GM12872 (cell line): ENCODE results near the gene KCTD3.

Source experiments
- TF ChIP-seq, protein P1 (sequence below): IDR thresholded peaks from 3 replicates; pipeline ENCODE4 v1.5.1; 2011; ENCODE audit warnings: low read depth, mild to moderate bottlenecking, low read length, moderate library complexity; ENCODE audit not compliant: insufficient read depth

Gene KCTD3

DNA sequence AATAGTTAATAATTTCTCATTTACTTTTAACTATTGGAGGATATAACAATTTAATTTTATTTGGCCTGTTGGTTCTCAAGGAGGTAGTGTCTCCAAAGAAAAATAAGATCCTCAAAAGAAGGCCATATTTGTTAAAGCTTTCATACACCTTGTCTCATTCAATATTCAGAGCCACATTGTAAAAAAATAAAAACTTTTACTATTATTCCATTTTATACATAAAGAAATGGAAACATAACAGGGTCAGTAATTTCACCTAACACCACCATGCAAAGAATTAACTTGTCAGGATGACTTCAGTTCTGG, 40.3 kb upstream of the KCTD3 start:
- TF ChIP-seq, protein P1, sequence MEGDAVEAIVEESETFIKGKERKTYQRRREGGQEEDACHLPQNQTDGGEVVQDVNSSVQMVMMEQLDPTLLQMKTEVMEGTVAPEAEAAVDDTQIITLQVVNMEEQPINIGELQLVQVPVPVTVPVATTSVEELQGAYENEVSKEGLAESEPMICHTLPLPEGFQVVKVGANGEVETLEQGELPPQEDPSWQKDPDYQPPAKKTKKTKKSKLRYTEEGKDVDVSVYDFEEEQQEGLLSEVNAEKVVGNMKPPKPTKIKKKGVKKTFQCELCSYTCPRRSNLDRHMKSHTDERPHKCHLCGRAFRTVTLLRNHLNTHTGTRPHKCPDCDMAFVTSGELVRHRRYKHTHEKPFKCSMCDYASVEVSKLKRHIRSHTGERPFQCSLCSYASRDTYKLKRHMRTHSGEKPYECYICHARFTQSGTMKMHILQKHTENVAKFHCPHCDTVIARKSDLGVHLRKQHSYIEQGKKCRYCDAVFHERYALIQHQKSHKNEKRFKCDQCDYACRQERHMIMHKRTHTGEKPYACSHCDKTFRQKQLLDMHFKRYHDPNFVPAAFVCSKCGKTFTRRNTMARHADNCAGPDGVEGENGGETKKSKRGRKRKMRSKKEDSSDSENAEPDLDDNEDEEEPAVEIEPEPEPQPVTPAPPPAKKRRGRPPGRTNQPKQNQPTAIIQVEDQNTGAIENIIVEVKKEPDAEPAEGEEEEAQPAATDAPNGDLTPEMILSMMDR: no peak

DNA sequence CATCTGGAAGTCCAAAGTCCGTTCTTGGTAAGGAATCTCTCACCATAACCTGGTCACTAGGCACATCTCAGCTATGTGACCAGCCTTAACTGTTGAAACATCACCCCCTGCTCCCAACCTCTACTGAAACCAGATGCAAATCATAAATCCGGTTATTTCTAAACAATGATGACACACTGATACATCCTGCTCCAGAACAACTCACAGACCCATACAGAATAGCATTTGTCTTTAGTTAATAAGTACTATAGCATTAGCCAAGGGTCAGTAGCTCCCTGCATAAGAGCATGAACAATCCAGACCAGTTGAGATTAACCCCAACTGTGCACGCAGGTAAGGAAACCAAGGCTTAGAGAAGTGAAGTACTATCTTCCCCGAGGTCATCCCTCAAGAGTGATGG, 38.0 kb upstream of the KCTD3 start:
- TF ChIP-seq, protein P1: no peak

DNA sequence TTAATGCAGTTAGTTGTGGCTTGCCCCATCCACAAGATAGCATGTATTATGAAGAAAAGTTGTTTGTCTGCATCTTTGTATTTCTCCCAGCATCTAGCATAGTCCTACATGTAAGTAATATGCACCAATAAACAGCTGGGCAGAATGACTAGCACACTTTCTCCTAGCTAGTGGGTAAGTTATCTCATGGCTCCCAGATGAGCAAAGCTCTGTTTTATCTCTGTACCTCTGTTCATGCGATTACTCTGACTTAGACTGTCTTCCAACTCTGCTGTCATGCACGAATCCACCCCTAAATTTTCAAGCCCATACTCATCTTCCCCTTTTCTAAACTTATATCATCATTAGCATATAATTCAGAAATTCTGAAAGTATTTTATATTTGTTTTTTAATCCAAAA, 37.5 kb upstream of the KCTD3 start:
- TF ChIP-seq, protein P1: no peak

DNA sequence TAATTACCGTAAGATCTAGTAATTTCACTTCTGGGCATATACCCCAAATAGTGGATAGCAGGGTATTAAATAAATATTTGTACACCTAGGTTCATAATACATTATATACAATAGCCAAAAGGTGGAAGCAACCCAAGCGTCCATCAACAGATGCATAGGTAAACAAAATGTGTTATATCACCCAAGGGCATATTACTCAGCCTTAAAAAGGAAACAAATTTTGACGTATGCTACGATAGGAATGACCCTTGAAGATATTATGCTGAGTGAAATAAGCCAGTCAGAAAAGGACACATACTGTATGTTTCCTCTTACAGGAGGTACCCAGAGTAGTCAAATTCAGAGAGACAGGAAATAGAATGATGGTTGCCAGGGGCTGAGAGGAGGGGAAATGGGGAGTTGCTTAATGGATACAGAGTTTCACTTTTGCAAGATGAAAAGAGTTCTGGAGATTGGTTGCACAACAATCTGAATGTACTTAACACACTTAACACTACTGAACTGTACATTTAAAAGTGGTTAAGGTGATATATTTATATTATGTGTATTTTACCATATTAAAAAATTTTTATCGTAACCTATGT, 36.6 kb upstream of the KCTD3 start:
- TF ChIP-seq, protein P1: no peak

DNA sequence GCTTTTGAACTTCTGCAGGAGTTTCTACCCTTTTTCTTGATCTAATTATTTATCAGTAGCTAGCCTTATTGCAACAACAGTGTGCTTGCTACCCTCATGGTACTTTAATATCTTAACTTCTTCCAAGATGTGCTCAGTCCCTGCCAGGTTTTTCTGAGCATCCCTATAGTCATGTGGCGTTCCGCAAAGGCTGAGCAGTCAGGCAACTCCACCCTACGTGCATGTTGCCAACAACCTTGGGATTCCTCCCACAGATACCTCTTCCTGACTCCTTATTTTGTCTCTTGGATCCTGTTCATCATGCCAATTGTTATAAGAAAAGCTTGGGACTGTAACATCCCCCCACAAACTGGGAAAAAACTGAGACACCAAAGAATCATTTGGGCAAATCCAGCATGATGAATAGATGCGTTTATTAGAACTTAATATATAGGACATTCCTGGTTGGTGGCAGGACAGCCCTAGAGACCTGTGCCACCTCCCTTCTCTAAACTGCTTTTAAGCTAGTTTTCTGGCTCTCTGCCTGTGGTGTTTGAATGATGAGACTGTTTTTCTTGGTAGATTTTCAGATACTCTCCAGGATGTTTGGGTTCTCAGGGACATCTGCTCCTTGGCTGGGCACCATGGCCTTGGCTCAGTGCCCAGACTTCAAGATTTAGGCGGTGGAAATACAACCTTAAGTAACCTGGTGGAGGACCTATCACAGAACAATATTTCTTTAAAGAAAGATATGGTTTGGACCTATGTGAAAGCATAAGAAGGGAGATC, 27.1 kb upstream of the KCTD3 start:
- TF ChIP-seq, protein P1: no peak

DNA sequence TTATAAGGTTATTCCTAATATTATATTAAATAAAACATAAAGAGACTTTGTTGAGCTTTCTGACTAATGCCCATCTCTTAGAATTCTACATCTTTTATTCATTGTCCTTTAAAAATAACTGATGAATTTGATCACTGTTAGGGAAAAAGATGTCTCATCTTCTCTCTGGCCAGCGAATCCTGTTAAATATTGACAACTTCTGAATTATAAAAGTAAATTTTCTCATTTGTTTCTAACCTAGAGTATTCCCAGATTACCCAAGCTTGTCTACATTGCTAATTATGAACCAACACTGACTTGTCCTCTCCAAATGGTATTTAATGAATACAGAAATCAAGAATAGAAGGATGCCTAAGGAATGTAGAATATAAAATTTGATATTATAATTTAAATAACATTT, 24.8 kb upstream of the KCTD3 start:
- TF ChIP-seq, protein P1: no peak

DNA sequence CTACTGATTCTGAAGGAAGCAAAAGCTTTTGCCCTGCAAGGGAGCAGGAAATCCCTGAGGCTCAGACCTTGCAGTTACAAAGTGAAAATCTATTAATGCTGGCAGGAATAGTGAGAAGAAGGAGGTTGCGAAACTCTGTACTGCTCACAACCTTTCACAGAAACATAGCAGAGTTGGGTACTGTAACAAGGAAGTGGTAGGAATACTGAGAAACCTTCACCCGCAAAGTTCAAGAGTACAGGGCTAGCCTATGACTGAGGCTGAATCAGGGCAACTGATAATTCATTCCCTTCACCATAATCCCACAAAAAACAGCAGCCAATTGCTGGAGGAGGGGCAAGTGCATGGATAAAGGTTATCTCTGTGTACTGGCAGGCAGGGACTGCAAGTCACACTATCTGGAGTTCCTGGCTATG, 23.9 kb upstream of the KCTD3 start:
- TF ChIP-seq, protein P1: no peak

DNA sequence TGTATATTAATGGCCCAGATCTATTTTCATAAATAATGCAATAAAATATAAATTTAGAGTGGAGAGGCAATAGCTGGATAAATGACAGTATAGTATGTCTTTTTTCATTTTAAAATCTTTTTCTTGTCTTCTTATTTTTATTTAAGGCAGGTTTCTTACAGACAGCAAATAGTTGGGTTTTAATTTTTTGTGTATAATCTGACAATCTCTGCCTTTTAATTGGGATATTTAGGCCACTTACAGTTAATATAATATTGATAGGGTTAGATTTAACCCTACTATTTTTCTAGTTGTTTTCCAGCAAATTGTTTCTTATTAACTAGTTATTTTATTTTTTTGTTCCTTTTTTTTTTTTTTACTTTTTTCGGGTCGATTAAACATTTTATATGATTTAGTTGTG, 23.3 kb upstream of the KCTD3 start:
- TF ChIP-seq, protein P1: no peak
